HG03342 (cell line): Measurements from ENCODE around the gene ARPC1A.
"Not testable (repeated sequence)": the region's sequence is repeated elsewhere in the genome, so short reads cannot be mapped to it uniquely, and the experiment has no call there.

Experiments
- ATAC-seq: cut with Tn5 transposase; IDR thresholded peaks from one replicate; pipeline ENCODE4 v1.9.1; 2021; ENCODE audit warnings: mild to moderate bottlenecking, moderate library complexity; ENCODE audit not compliant: unreplicated experiment

ARPC1A gene

DNA sequence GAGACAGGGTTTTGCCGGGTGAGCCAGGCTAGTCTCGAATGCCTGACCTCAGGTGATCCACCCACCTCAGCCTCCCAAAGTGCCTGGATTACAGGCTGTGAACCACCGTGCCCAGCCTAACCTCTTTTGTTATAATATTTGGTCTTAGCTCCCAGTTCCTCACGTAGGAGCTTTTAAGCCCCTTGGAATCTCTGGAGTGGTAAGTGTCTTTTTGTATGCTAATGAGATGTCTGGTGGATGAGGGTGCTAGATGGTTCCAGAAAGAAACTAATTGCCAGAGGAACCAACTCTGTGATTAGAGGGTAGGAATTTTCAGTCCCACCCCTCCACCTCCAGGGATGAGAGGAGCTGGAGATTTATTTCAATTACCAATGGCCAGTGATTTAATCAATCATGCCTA is 5.3 kb upstream of the ARPC1A start:
- no peak for ATAC-seq

DNA sequence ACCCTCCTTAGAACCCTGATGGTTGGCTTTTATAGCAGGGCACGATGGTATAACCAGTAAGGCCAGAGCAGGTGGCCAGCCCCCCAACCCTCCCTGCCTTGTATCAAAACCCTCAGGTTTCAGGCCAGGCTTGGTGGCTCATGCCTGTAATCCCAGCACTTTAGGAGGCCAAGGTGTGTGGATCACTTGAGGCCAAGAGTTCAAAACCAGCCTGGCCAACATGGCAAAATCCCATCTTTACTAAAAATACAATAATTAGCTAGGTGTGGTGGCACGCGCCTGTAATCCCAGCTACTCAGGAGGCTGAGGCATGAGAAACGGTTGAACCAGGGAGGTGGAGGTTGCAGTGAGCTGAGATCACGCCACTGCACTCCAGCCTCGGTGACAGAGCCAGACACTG is 3.0 kb upstream of the ARPC1A start:
- ATAC-seq, result not testable (repeated sequence)

- no peak for ATAC-seq
Measured at GRCh38 chr7:99324559-99324958, 1.1 kb upstream of the ARPC1A start.

- ATAC-seq, result no peak
Measured at GRCh38 chr7:99325001-99325493, 651 bp upstream of the ARPC1A start.

- no peak for ATAC-seq
Measured at GRCh38 chr7:99326408-99326782, 697 bp downstream of the ARPC1A start.

GRCh38 chr7:99330314-99330961 is 4.7 kb downstream of the ARPC1A start:
- not testable (repeated sequence) for ATAC-seq

DNA sequence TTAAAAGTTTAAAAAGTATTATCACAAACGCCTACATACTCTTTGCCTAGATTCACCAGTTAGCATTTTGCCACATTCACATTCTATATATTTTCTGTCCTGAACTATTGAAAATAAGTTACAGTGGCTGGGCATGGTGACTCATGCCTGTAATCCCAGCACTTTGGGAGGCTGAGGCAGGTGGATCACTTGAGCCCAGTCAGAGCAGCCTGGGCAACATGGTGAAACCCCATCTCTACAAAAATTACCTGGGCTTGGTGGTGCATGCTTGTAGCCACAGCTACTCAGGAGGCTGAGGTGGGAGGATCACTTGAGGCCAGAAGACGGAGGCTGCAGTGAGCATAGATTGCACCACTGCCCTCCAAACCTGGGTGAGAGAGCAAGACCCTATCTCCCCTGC is 5.3 kb downstream of the ARPC1A start:
- no peak for ATAC-seq

GRCh38 chr7:99339595-99339994 is 13.9 kb downstream of the ARPC1A start:
- ATAC-seq, result no peak

GRCh38 chr7:99340659-99341058 is 15.0 kb downstream of the ARPC1A start:
- ATAC-seq, result no peak

DNA sequence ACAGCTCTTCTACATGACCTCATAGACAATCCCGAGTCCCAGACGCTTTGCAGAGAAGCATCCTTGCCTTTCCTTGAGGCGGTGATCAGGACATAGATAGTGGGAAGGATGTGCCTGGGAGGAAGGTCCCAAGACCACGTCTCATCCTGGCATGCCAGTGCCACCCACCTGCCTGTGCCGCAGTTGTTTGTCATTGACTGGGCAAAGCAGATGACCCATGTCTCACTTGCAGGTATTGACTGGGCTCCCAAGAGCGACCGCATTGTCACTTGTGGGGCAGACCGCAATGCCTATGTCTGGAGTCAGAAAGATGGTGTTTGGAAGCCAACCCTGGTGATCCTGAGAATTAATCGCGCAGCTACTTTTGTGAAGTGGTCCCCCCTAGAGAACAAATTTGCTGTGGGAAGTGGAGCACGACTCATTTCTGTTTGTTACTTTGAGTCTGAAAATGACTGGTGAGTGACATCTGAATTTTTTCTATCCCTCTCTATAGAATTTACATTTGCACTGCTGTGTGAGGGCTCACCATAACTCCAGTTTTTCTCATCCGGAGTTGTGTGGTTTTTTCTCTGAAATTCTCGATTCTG is 18.5 kb downstream of the ARPC1A start:
- no peak for ATAC-seq

DNA sequence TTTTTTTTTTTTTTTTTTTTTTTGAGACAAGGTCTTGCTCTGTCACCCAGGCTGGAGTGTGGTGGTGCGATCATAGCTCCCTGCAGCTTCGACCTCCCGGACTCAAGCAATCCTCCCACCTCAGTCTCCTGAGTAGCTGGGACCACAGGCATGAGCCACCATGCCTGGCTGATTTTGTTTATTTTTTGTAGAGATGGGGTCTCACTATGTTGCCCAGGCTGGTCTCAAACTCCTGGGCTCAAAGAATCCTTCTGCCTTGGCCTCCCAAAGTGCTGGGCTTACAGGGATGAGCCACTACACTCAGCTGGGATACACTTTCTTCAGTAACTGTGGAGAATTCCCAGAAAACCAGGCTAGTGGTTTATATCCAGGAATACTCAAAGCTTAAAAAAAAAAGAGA is 24.9 kb downstream of the ARPC1A start:
- ATAC-seq, result not testable (repeated sequence)

DNA sequence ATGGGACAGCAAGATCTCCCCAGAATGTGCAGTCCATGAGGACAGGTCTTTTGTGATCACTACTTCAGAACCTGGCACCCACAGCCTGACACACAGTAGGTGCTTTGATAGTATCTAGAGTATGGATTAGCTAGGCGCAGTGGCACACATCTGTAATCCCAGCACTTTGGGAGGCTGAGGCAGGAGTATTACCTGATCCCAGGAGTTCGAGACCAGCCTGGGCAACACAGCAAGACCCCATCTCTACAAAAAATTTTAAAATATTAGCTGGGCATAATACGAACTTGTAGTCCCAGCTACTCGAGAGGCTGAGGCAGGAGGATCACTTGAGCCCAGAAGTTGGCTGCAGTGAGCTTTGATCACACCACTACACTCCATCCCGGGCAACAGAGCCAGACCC is 26.5 kb downstream of the ARPC1A start:
- no peak for ATAC-seq

DNA sequence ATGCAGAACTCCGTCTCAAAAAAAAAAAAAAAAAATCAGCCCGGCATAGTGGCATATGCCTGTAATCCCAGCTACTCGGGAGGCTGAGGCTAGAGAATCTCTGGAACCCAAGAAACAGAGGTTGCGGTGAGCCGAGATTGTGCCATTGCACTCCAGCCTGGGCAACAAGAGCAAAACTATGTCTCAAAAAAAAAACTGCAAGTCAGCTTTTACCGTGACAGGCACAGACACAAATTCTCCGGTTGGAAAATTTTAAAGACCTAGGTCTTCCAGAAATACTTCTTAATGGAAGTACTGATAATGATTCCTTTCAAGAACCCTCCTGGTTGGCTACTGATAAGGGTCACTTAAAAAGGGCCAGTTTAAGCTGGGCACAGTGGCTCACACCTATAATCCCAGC is 29.4 kb downstream of the ARPC1A start:
- ATAC-seq, result no peak

DNA sequence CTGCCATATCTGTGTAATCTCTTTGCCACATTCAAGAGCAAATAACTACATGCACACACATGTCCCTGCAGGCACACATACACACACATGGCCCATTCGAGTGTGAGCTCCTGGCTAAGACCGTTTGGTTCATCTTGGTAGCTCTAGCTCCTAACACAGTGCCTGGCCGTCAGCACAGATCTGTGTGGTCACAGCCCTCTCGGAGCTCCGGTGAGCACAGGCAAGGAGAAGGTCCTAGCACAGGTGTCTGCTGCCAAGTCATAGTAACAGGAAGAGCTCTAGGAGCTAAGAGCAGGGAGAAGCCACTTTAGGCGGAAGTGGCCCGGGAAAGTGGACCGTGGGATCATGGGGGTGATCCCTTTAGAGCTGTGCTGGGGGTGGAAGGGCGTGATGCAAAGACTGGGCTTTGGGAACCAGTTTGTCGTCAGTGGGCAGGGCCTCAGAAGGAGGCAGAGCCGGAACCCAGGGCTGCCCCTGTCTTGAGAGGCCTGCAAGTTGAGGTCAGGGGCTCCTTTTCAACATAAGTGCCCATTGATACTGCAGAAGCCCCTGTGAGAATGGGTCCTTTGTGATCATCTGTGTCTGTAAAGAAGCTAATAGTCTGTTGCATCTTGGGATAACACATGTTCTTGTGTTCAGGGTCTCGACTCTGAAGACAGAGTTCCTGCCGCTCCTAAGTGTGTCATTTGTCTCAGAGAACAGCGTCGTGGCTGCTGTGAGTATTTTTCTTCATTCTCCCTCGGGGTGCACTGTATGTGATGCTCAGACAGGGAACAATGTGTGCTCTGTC is 32.2 kb downstream of the ARPC1A start:
- no peak for ATAC-seq

DNA sequence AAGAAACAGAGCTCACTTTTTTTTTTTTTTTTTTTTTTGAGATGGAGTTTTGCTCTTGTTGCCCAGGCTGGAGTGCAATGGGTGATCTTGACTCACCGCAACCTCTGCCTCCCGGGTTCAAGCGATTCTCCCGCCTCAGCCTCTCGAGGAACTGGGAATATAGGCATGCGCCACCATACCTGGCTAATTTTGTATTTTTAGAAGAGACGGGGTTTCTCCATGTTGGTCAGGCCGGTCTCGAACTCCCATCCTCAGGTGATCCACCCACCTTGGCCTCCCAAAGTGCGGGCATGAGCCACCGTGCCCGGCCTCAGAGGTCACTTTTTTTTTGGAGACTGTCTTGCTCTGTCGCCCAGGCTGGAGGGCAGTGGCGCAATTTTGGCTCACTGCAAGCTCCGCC is 32.8 kb downstream of the ARPC1A start:
- ATAC-seq, result not testable (repeated sequence)

- no peak for ATAC-seq
Measured at GRCh38 chr7:99359465-99360154, 33.9 kb downstream of the ARPC1A start.

DNA sequence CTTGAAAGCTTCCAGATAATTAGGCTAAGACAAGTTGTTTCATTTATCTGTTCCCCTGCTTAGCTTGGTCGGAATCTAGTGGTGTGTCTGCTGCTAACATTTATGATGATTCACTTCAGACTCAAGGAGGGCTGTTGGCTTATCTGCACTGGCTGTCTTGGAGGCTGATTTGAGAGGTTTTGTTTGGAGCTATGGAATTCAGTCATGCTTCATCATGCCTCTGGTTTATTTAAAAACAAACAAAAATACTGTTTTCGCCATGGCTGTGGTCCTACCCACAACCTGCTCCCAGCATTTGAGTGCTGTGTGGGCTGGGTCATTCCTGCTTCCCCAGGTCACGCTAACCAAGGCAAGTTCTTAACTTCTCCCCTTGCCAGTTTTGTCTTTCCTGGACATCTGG is 37.1 kb downstream of the ARPC1A start:
- ATAC-seq, result no peak

DNA sequence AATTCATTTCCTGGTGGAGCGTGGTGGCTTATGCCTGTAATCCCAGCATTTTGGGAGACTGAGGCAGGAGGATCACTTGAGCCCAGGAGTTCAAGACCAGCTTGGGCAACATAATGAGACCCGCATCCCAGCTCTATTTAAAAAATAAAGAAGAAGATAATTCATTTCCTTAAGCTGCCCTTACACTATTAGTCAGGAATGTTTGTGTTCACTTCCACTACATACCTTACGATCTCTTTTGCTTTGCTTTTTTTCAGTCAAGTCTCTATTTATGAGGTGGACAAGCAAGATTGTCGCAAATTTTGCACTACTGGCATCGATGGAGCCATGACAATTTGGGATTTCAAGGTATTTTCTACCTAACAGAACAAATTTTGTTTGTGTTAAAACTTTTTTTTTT is 37.6 kb downstream of the ARPC1A start:
- ATAC-seq, result no peak

DNA sequence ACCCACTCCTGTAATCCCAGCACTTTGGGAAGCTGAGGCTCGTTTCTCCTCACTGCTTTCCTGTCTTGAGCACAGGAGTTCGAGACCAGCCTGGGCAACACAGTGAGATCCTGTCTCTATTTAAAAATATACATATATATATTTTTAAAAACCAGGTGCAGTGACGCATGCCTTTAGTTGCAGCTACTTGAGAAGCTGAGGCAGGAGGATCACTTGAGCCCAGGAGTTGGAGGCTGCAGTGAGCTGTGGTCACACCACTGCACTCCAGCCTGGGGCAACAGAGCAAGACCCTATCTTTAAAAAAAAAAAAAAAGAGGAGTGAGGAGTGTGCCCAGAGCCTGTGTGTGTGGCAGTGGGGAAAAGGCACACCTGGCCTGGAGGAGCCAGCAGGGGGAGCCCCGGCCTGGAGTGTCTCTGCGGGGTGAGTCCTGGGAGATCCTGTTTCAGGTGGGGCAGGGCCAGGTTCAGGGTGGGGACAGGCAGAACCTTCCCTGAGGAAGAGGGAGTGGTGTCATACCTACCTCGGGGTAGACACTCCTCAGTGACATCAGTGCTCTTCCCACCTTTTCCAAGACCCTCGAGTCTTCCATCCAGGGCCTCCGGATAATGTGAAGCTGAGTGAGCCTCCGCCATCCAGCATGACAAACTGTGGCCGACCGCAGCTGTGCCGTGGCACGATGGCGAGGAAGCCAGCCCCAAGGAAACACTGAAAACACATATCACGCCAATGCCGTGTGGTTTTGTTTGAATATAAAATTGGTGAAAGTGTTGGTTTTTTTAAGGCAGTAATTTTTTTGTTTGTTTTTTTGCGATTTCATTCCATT is 39.8 kb downstream of the ARPC1A start:
- ATAC-seq, result no peak

DNA sequence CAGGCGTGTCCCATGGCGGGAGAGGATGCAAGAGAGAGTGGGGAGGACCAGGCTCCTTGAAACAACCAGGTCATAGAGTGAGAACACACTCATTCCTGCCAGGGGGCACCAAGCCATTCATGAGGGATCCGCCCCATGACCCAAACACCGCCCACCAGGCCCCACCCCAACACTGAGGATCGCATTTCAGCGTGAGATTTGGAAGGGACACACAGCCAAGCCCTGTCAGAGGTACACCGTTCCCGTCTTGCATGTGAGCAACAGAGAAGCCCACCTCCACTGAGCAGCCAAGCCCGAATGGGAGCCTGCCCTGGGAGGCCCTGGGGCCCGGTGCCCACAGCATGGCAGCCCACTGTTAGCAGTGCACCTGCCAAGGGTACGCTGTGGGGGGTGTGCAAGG is 40.9 kb downstream of the ARPC1A start:
- no peak for ATAC-seq
